Loucy (cell line): Measurements from ENCODE around the gene ZMYND8.

Experiments
- EZH2phosphoT487 ChIP-seq: fragments of 200-600 bp; IDR thresholded peaks from 2 replicates; pipeline ENCODE4 v1.6.1; 2018; ENCODE audit warnings: antibody characterized with exemption, mild to moderate bottlenecking, moderate library complexity, borderline replicate concordance
- TF ChIP-seq, protein P1 (sequence below): fragments of 200-600 bp; sonication (generic); conservative IDR thresholded peaks from 2 replicates; pipeline ENCODE4 v1.5.1; 2014; ENCODE audit warnings: mild to moderate bottlenecking, antibody characterized with exemption, low read length

- TF ChIP-seq, protein P1, sequence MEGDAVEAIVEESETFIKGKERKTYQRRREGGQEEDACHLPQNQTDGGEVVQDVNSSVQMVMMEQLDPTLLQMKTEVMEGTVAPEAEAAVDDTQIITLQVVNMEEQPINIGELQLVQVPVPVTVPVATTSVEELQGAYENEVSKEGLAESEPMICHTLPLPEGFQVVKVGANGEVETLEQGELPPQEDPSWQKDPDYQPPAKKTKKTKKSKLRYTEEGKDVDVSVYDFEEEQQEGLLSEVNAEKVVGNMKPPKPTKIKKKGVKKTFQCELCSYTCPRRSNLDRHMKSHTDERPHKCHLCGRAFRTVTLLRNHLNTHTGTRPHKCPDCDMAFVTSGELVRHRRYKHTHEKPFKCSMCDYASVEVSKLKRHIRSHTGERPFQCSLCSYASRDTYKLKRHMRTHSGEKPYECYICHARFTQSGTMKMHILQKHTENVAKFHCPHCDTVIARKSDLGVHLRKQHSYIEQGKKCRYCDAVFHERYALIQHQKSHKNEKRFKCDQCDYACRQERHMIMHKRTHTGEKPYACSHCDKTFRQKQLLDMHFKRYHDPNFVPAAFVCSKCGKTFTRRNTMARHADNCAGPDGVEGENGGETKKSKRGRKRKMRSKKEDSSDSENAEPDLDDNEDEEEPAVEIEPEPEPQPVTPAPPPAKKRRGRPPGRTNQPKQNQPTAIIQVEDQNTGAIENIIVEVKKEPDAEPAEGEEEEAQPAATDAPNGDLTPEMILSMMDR: no peak
- TF ChIP-seq EZH2phosphoT487: no peak
Measured at GRCh38 chr20:47222468-47223119, 133.9 kb downstream of the ZMYND8 start.
